B cell (primary cell): ENCODE results near the gene MYLK2.

Source experiments
- EZH2 ChIP-seq: IDR thresholded peaks from 2 replicates; pipeline ENCODE4 v1.6.1; 2012; ENCODE audit warnings: borderline replicate concordance, low read depth, mild to moderate bottlenecking, moderate library complexity, low read length; ENCODE audit not compliant: insufficient read depth, poor library complexity, severe bottlenecking
- TF ChIP-seq, protein P1 (sequence below): fragments of 200-600 bp; IDR thresholded peaks from one replicate; pipeline ENCODE4 v1.8.0; 2022; ENCODE audit warnings: antibody characterized with exemption, mild to moderate bottlenecking

DNA sequence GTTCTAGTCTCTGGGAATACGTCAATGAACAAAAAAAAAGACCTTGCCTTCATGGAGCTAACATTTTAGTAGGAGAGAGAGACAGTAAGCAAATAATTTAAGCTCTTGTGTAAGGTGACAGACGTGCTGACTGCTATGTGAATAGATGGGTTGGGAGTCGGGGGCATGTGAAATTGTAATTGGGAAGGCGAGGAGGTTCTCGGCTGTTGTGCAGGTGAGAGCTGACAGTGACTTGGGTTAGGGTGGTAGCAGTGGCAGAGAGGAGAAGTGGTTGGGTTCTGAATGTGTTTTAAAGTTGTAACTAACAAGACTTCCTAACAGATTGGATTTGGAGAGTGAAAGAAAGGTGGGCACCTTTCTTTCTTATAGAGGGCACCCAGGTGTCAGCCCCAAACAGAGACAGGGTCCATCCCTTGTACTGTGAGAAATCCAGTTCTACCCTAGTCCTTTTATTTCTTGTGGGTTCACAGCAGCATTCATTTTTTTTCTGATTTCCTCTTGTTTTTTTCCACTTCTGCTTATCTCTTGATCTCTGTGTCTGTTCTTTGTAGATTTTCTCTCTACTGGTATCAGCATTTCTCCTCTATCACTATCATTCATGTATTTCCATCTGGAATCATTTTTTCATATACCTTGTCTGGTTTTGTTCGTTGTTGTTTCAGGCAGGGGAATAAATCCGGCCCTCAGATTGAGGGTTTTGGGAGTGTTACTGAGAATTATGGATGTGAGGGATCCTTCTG, 15.4 kb upstream of the MYLK2 start:
- TF ChIP-seq, protein P1, sequence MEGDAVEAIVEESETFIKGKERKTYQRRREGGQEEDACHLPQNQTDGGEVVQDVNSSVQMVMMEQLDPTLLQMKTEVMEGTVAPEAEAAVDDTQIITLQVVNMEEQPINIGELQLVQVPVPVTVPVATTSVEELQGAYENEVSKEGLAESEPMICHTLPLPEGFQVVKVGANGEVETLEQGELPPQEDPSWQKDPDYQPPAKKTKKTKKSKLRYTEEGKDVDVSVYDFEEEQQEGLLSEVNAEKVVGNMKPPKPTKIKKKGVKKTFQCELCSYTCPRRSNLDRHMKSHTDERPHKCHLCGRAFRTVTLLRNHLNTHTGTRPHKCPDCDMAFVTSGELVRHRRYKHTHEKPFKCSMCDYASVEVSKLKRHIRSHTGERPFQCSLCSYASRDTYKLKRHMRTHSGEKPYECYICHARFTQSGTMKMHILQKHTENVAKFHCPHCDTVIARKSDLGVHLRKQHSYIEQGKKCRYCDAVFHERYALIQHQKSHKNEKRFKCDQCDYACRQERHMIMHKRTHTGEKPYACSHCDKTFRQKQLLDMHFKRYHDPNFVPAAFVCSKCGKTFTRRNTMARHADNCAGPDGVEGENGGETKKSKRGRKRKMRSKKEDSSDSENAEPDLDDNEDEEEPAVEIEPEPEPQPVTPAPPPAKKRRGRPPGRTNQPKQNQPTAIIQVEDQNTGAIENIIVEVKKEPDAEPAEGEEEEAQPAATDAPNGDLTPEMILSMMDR, result no peak
- TF ChIP-seq EZH2, result no peak
